K562 (cell line): ENCODE measurements around the gene ABHD8. TPM values are rescaled to one million over a fixed set of nuclear protein-coding genes. Genes with fewer than 3 reads are reported as not detected.

ENCODE experiments used
- ATF1 ChIP-seq, 2 experiments: fragments of 450-650 bp in 1 of 2; IDR thresholded peaks; 2 replicates each; pipeline ENCODE4 v1.6.1; 2016; ENCODE audit warnings: missing compliant biosample characterization in 1 of 2, missing genetic modification characterization in 1 of 2
- BCOR ChIP-seq: fragments of 450-650 bp; IDR thresholded peaks from 2 replicates; pipeline ENCODE4 v1.6.1; 2016
- BHLHE40 ChIP-seq: IDR thresholded peaks from 2 replicates; pipeline ENCODE4 v1.6.1; 2011; ENCODE audit warnings: low read length, improper control_type of control experiment
- CREB1 ChIP-seq, 2 experiments: sonication (generic) in 1 of 2; formaldehyde crosslinking in 1 of 2; IDR thresholded peaks; 2 replicates each; pipeline versions ENCODE4 v1.6.1 to v1.8.0; 2012 to 2022; ENCODE audit warnings: inconsistent platforms in 1 of 2, mild to moderate bottlenecking in 1 of 2, missing genetic modification reagents in 1 of 2, moderate library complexity in 1 of 2
- CTBP1 ChIP-seq: fragments of 450-650 bp; IDR thresholded peaks from 2 replicates; pipeline ENCODE4 v1.6.1; 2016; ENCODE audit warnings: borderline replicate concordance
- FOXK1 ChIP-seq: sonication (generic); formaldehyde crosslinking; IDR thresholded peaks from 2 replicates; pipeline ENCODE4 v1.8.0; 2022; ENCODE audit warnings: missing genetic modification reagents, mild to moderate bottlenecking, borderline replicate concordance
- GABPB1 ChIP-seq: sonication (generic); formaldehyde crosslinking; IDR thresholded peaks from 2 replicates; pipeline ENCODE4 v1.8.0; 2022; ENCODE audit warnings: mild to moderate bottlenecking, missing genetic modification reagents
- HMGN3 ChIP-seq: IDR thresholded peaks from 2 replicates; pipeline ENCODE4 v1.6.1; 2011; ENCODE audit warnings: borderline replicate concordance, low read depth, mild to moderate bottlenecking, mixed read lengths, low read length; ENCODE audit not compliant: insufficient read length; ENCODE audit errors: extremely low read depth
- JUNB ChIP-seq: fragments of 450-650 bp; formaldehyde crosslinking; conservative IDR thresholded peaks from 2 replicates; pipeline ENCODE4 v1.4.0; 2020; ENCODE audit warnings: mild to moderate bottlenecking
- JUND ChIP-seq, 2 experiments: IDR thresholded peaks; 2 replicates in 1 of 2; 3 replicates in 1 of 2; pipeline ENCODE4 v1.6.1; 2011; ENCODE audit warnings: borderline replicate concordance in 2 of 2, low read depth in 2 of 2, low read length in 2 of 2, improper control_type of control experiment in 1 of 2, missing biosample characterization in 1 of 2, missing genetic modification characterization in 1 of 2, missing genetic modification reagents in 1 of 2
- NCOA1 ChIP-seq: fragments of 450-650 bp; IDR thresholded peaks from 2 replicates; pipeline ENCODE4 v1.6.1; 2016; ENCODE audit warnings: low read depth
- POLR2AphosphoS2 ChIP-seq: IDR thresholded peaks from 2 replicates; pipeline ENCODE4 v1.6.1; 2012; ENCODE audit warnings: low read length, improper control_type of control experiment
- RAD51 ChIP-seq: fragments of 450-650 bp; IDR thresholded peaks from 2 replicates; pipeline ENCODE4 v1.7.1; 2016; ENCODE audit warnings: low read depth, mild to moderate bottlenecking, borderline replicate concordance
- SMARCA5 ChIP-seq: fragments of 450-650 bp; IDR thresholded peaks from 2 replicates; pipeline ENCODE4 v1.6.1; 2016
- SP1 ChIP-seq: sonication (generic); formaldehyde crosslinking; IDR thresholded peaks from 2 replicates; pipeline ENCODE4 v1.8.1; 2022; ENCODE audit warnings: mild to moderate bottlenecking, missing genetic modification reagents
- TARDBP ChIP-seq: fragments of 450-650 bp; IDR thresholded peaks from 2 replicates; pipeline ENCODE4 v1.6.1; 2016
- ZNF3 ChIP-seq: fragments of 250-450 bp; sonication (Bioruptor Pico); IDR thresholded peaks from 2 replicates; pipeline ENCODE4 v1.5.0; 2021; ENCODE audit warnings: mild to moderate bottlenecking, moderate library complexity
- polyA plus RNA-seq, 8 experiments: library from polyadenylated mRNA; depleted of rRNA in 4 of 8; stranded (reverse) in 5 of 8; unstranded in 3 of 8; fragments of >200 nt; fragmentation: Nextera tagmentation in 2 of 8; fragmentation: Illumina TruSeq in 1 of 8; extraction: Ambion mirVana in 2 of 8; extraction: Trizol in 1 of 8; gene quantifications; 2 replicates each; pipeline versions ENCODE4 v1.2.1 to v1.2.3, GENCODE V29; 2011 to 2014; ENCODE audit warnings: inconsistent platforms in 1 of 8, missing spikeins in 1 of 8
- total RNA-seq, 7 experiments: library from RNA; depleted of rRNA in 6 of 7; stranded (reverse); fragments of >200 nt in 6 of 7; fragmentation: Illumina TruSeq in 2 of 7; extraction: Trizol in 2 of 7; gene quantifications; 2 replicates each; pipeline versions ENCODE4 v1.2.1 to v1.2.3, GENCODE V29; 2011 to 2021; ENCODE audit warnings: low replicate concordance in 1 of 7
- TF ChIP-seq, protein P1 (sequence below): sonication (generic); formaldehyde crosslinking; IDR thresholded peaks from 2 replicates; pipeline ENCODE4 v1.9.0; 2022; ENCODE audit warnings: mild to moderate bottlenecking, missing genetic modification reagents
- TF ChIP-seq, protein P2 (sequence below): sonication (generic); formaldehyde crosslinking; IDR thresholded peaks from 2 replicates; pipeline ENCODE4 v1.8.1; 2022; ENCODE audit warnings: missing genetic modification reagents
- TF ChIP-seq, protein P3 (sequence below): sonication (generic); formaldehyde crosslinking; IDR thresholded peaks from 2 replicates; pipeline ENCODE4 v1.9.0; 2022; ENCODE audit warnings: mild to moderate bottlenecking, missing genetic modification reagents

ABHD8 gene
- total and polyA plus RNA-seq, 9 of the 15 experiments (the other 6 are each of a cell fraction or from before 2014, with no cell fraction given): 0.04 to 6.6 (median 2.0) TPM; not detected in 1

DNA sequence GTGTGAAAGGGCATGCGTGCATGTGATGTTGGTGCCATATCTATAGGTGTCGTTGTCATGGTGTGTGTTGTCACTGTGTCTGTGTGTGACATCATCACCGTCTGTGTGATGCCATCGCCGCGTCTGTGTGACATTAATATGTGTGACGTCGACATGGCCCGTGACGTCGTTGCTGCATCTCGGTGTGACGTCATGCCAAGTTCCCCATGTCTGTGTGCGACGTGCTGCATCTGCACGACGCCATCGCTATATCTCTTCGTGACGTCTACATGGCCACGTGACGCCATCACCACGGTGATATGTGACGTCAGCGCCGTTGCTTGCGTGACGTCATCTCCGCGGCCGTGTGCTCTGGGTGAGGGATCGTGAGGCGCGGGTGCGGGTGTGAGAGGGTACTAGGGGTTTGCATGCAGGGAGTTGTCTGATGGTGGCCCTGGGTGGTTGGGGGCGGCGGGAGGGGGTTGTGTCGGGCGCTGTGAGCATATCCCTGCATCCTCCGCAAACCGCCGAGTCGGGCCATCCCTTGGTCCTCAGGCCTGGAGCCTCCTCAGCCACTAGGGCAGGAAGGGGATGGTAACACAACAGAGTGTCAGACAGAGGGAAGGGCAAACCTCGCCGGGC, 48.7 kb upstream of the ABHD8 start (continued):
- TF ChIP-seq, protein P1, sequence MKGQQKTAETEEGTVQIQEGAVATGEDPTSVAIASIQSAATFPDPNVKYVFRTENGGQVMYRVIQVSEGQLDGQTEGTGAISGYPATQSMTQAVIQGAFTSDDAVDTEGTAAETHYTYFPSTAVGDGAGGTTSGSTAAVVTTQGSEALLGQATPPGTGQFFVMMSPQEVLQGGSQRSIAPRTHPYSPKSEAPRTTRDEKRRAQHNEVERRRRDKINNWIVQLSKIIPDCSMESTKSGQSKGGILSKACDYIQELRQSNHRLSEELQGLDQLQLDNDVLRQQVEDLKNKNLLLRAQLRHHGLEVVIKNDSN (CRISPR knock-in tag): peak; percentile 92
- TF ChIP-seq ZNF3 (CRISPR knock-in tag) (no peak), JUNB (CRISPR knock-in tag) (peak; percentile 50; the same call in 1 of the 2 replicates), POLR2AphosphoS2 (no peak), TARDBP (peak; percentile 100), ATF1 (CRISPR knock-in tag; IDR thresholded peaks at IDR 0.05) (peak; percentile 88), ATF1 (tag; IDR thresholded peaks at IDR 0.05) (peak; percentile 100), FOXK1 (0 out of 2 replicates have a peak, but pooled peaks have one; percentile 17), GABPB1 (CRISPR knock-in tag) (peak; percentile 85), JUND (IDR thresholded peaks at IDR 0.05; ENCODE audit: borderline replicate concordance, low read depth, low read length) (peak; percentile 65), JUND (tag; IDR thresholded peaks at IDR 0.05; ENCODE audit: borderline replicate concordance, low read depth, low read length) (peak; percentile 73; the same call in 2 of the 3 replicates), CTBP1 (peak; percentile 53; the same call in 1 of the 2 replicates), RAD51 (peak; percentile 59), BCOR (peak; percentile 29; the same call in 1 of the 2 replicates), SP1 (CRISPR knock-in tag) (peak; percentile 84), NCOA1 (peak; percentile 100), CREB1 (IDR thresholded peaks at IDR 0.05) (peak; percentile 100), CREB1 (CRISPR knock-in tag; IDR thresholded peaks at IDR 0.05) (peak; percentile 100), SMARCA5 (peak; percentile 47; the same call in 1 of the 2 replicates), BHLHE40 (0 out of 2 replicates have a peak, but pooled peaks have one; percentile 19), HMGN3 (no peak)
- TF ChIP-seq, protein P2, sequence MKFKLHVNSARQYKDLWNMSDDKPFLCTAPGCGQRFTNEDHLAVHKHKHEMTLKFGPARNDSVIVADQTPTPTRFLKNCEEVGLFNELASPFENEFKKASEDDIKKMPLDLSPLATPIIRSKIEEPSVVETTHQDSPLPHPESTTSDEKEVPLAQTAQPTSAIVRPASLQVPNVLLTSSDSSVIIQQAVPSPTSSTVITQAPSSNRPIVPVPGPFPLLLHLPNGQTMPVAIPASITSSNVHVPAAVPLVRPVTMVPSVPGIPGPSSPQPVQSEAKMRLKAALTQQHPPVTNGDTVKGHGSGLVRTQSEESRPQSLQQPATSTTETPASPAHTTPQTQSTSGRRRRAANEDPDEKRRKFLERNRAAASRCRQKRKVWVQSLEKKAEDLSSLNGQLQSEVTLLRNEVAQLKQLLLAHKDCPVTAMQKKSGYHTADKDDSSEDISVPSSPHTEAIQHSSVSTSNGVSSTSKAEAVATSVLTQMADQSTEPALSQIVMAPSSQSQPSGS (CRISPR knock-in tag): peak; percentile 99
- TF ChIP-seq, protein P3, sequence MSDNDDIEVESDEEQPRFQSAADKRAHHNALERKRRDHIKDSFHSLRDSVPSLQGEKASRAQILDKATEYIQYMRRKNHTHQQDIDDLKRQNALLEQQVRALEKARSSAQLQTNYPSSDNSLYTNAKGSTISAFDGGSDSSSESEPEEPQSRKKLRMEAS (CRISPR knock-in tag): peak; percentile 79
